GM12878 (cell line): ENCODE measurements around the gene MLIP. TPM values are rescaled to one million over a fixed set of nuclear protein-coding genes. Genes with fewer than 3 reads are reported as not detected.

Experiments used
- ATAC-seq: fragments of 200-7000 bp; cut with Tn5 transposase; 3 replicates; pipeline ENCODE4 v1.9.1; 2020; ENCODE audit warnings: mild to moderate bottlenecking, moderate library complexity
- BruUV-seq: library from RNA; stranded (reverse); fragments of 400-500 nt; replicated peaks from 2 replicates; lab custom pipeline; 2021; lab: Mats Ljungman, UMichigan
- CTCF ChIA-PET: fragments of 300-600 bp; sonication (Branson Sonifier 250); formaldehyde crosslinking; extraction: SDS; loops from one replicate; lab custom pipeline; 2021; ENCODE audit warnings: inconsistent platforms; lab: Yijun Ruan, JAX
- POLR2A ChIA-PET: fragments of 350-600 bp; formaldehyde crosslinking; extraction: SDS; loops from one replicate; lab custom pipeline; 2021; ENCODE audit warnings: inconsistent platforms; lab: Charles Lee
- RAD21 ChIA-PET: fragments of 300-600 bp; sonication (Branson Sonifier 250); formaldehyde crosslinking; loops from one replicate; lab custom pipeline; 2023; ENCODE audit warnings: antibody characterized with exemption; ENCODE audit not compliant: unreplicated experiment; lab: Charles Lee
- SMC1A ChIA-PET: fragments of 300-600 bp; sonication (Branson Sonifier 250); formaldehyde crosslinking; loops from one replicate; lab custom pipeline; 2023; ENCODE audit not compliant: unreplicated experiment, uncharacterized antibody; lab: Charles Lee
- DNase-seq: peaks from one replicate; pipeline ENCODE4 v3.0.0-alpha.2; 2011; ENCODE audit warnings: low read depth, low spot score
- FAIRE-seq: peaks from 3 replicates; lab custom pipeline; 2011; peaks lifted over from hg19 to GRCh38; lab: Jason Lieb, UNC
- H2AFZ ChIP-seq: 2 replicates; pipeline ENCODE4 v1.6.0; 2011; ENCODE audit warnings: low read depth, low read length, control low read depth; ENCODE audit not compliant: control insufficient read depth
- H3K27ac ChIP-seq: 2 replicates; pipeline ENCODE4 v1.5.1; 2011; ENCODE audit warnings: control low read depth; ENCODE audit not compliant: control insufficient read depth, insufficient read depth
- H3K27me3 ChIP-seq, 2 experiments: replicated peaks in 1 of 2; 2 replicates each; pipeline versions ENCODE4 v1.6.0 to v1.6.1; 2011; ENCODE audit warnings: low read length in 1 of 2; ENCODE audit not compliant: control insufficient read depth in 2 of 2, insufficient read depth in 2 of 2
- H3K36me3 ChIP-seq, 2 experiments: 2 replicates each; pipeline ENCODE4 v1.5.1; 2011; ENCODE audit warnings: low read length in 1 of 2; ENCODE audit not compliant: control insufficient read depth in 2 of 2, insufficient read depth in 2 of 2
- H3K4me1 ChIP-seq: 2 replicates; pipeline ENCODE4 v1.6.1; 2011; ENCODE audit warnings: mild to moderate bottlenecking, low read length, moderate library complexity, mixed read lengths; ENCODE audit not compliant: control insufficient read depth, insufficient read depth
- H3K4me2 ChIP-seq: 2 replicates; pipeline ENCODE4 v1.6.0; 2011; ENCODE audit warnings: control low read depth; ENCODE audit not compliant: control insufficient read depth, insufficient read depth
- H3K4me3 ChIP-seq: fragments of 200-600 bp; sonication (generic); 2 replicates; pipeline ENCODE4 v1.5.1; 2016
- H3K79me2 ChIP-seq: 2 replicates; pipeline ENCODE4 v1.6.0; 2011; ENCODE audit warnings: low read length; ENCODE audit not compliant: control insufficient read depth, insufficient read depth
- H3K9ac ChIP-seq: 2 replicates; pipeline ENCODE4 v1.8.0; 2011; ENCODE audit warnings: low read length, control low read depth, mixed read lengths; ENCODE audit not compliant: control insufficient read depth, insufficient read depth
- H3K9me3 ChIP-seq: replicated peaks from 3 replicates; pipeline ENCODE4 v1.5.1; 2011; ENCODE audit warnings: mild to moderate bottlenecking, low read length; ENCODE audit not compliant: control insufficient read depth, insufficient read depth
- H4K20me1 ChIP-seq: 2 replicates; pipeline ENCODE4 v1.6.0; 2011; ENCODE audit not compliant: control insufficient read depth, insufficient read depth
- DPF2 ChIP-seq: fragments of 450-650 bp; IDR thresholded peaks from 2 replicates; pipeline ENCODE4 v1.6.1; 2017; ENCODE audit warnings: mild to moderate bottlenecking
- FOS ChIP-seq: IDR thresholded peaks from 3 replicates; pipeline ENCODE4 v1.6.1; 2011; ENCODE audit warnings: borderline replicate concordance; ENCODE audit not compliant: insufficient read length; ENCODE audit errors: extremely low read depth
- HSF1 ChIP-seq: fragments of 150-350 bp; IDR thresholded peaks from 2 replicates; pipeline ENCODE4 v1.6.1; 2014; ENCODE audit warnings: mild to moderate bottlenecking, low read depth, low read length
- IKZF1 ChIP-seq: fragments of 450-650 bp; conservative IDR thresholded peaks from 2 replicates; pipeline ENCODE4 v1.6.1; 2017; ENCODE audit warnings: antibody characterized with exemption, mild to moderate bottlenecking
- IKZF2 ChIP-seq, 2 experiments: fragments of 450-650 bp; IDR thresholded peaks; 2 replicates each; pipeline ENCODE4 v1.6.1; 2017; ENCODE audit warnings: mild to moderate bottlenecking in 2 of 2, moderate library complexity in 2 of 2
- LARP7 ChIP-seq: fragments of 450-650 bp; IDR thresholded peaks from 2 replicates; pipeline ENCODE4 v1.6.1; 2017; ENCODE audit warnings: mild to moderate bottlenecking
- MTA3 ChIP-seq: IDR thresholded peaks from 2 replicates; pipeline ENCODE4 v1.6.1; 2012; ENCODE audit warnings: low read length, inconsistent platforms, borderline replicate concordance
- NFXL1 ChIP-seq: fragments of 450-650 bp; IDR thresholded peaks from 2 replicates; pipeline ENCODE4 v1.6.1; 2017; ENCODE audit warnings: antibody characterized with exemption, mild to moderate bottlenecking, borderline replicate concordance
- PAX5 ChIP-seq: IDR thresholded peaks from 2 replicates; pipeline ENCODE4 v1.6.1; 2011; ENCODE audit warnings: low read depth, low read length, borderline replicate concordance
- PBX3 ChIP-seq: IDR thresholded peaks from 2 replicates; pipeline ENCODE4 v1.6.1; 2011; ENCODE audit warnings: mild to moderate bottlenecking, low read depth, low read length, moderate library complexity; ENCODE audit not compliant: insufficient replicate concordance
- POLR2AphosphoS5 ChIP-seq: IDR thresholded peaks from 2 replicates; pipeline ENCODE4 v1.6.1; 2011; ENCODE audit warnings: mild to moderate bottlenecking, low read length, inconsistent platforms
- RFX5 ChIP-seq: IDR thresholded peaks from 2 replicates; pipeline ENCODE4 v1.6.1; 2011; ENCODE audit warnings: low read depth, low read length, improper control_type of control experiment
- SREBF1 ChIP-seq: IDR thresholded peaks from 2 replicates; pipeline ENCODE4 v1.6.1; 2012; ENCODE audit warnings: mild to moderate bottlenecking, low read length
- TARDBP ChIP-seq: IDR thresholded peaks from 2 replicates; pipeline ENCODE4 v1.6.1; 2016; ENCODE audit warnings: borderline replicate concordance
- ZBTB4 ChIP-seq: fragments of 450-650 bp; formaldehyde crosslinking; IDR thresholded peaks from 2 replicates; pipeline ENCODE4 v1.4.0; 2022; ENCODE audit warnings: mild to moderate bottlenecking, moderate library complexity
- ZNF24 ChIP-seq: fragments of 450-650 bp; IDR thresholded peaks from 2 replicates; pipeline ENCODE4 v1.6.1; 2017; ENCODE audit warnings: antibody characterized with exemption, mild to moderate bottlenecking
- ZNF274 ChIP-seq: IDR thresholded peaks from one replicate; pipeline ENCODE4 v1.8.0; 2011; ENCODE audit not compliant: insufficient read length, insufficient read depth
- ZZZ3 ChIP-seq: IDR thresholded peaks from 2 replicates; pipeline ENCODE4 v1.6.1; 2011; ENCODE audit warnings: low read depth; ENCODE audit not compliant: control insufficient read depth, insufficient read length
- WGBS: methylation state at CpG from one replicate; pipeline ENCODE4 v1.1.6; 2016; ENCODE audit warnings: low lambda C conversion rate; ENCODE audit not compliant: insufficient replicate concordance, insufficient coverage; ENCODE audit errors: missing lambda C conversion rate; 5-methylcytosine and 5-hydroxymethylcytosine counted together
- in situ Hi-C: fragments of 300-500 bp; cut with MboI; formaldehyde crosslinking; loops from 9 replicates; pipeline ENCODE4 v1.14.3; 2018; ENCODE audit warnings: mixed read lengths
- intact Hi-C: fragments of 100-400 bp; cut with micrococcal nuclease; formaldehyde crosslinking; loops from one replicate; pipeline ENCODE4 v1.14.2; 2022; ENCODE audit not compliant: unreplicated experiment
- polyA plus RNA-seq, 11 experiments: library from polyadenylated mRNA; depleted of rRNA in 4 of 11; unstranded in 6 of 11; stranded (reverse) in 5 of 11; fragments of >200 nt; fragmentation: Nextera tagmentation in 4 of 11; fragmentation: Illumina TruSeq in 1 of 11; extraction: Ambion mirVana in 4 of 11; extraction: Trizol in 1 of 11; gene quantifications; 1 replicate in 1 of 11; 2 replicates in 10 of 11; pipeline versions ENCODE4 v1.2.1 to v1.2.3, GENCODE V29; 2011 to 2016; ENCODE audit warnings: inconsistent platforms in 2 of 11, missing spikeins in 2 of 11, low read depth in 1 of 11
- total RNA-seq, 4 experiments: library from RNA; depleted of rRNA in 3 of 4; stranded (reverse); fragments of >200 nt in 3 of 4; fragmentation: Illumina TruSeq in 1 of 4; extraction: Trizol in 1 of 4; gene quantifications; 2 replicates each; pipeline versions ENCODE4 v1.2.1 to v1.2.3, GENCODE V29; 2013 to 2021

MLIP gene
- total and polyA plus RNA-seq, 10 of the 15 experiments (the other 5 are each of a cell fraction or from before 2014, with no cell fraction given) = not detected

- TF ChIP-seq FOS = no peak
- no peak for TF ChIP-seq DPF2
- TF ChIP-seq IKZF2 (IDR thresholded peaks at IDR 0.05) = no peak
Measured at GRCh38 chr6:54133186-54133585, 21.9 kb downstream of the MLIP start (continued).

- no TSS peak for BruUV-seq
- no peak for FAIRE-seq
- Histone ChIP-seq H3K4me1 (no peaks in the 10 kb centered on the region), H3K9me3 (no peaks in the 10 kb centered on the region), H3K4me3 (no peak overlapping the region), H4K20me1 (no peaks in the 10 kb centered on the region), H3K27me3 (no peaks in the 10 kb centered on the region), H3K27ac (no peak overlapping the region), H2AFZ (no peak overlapping the region), H3K9ac (no peak overlapping the region), H3K79me2 (no peaks in the 10 kb centered on the region), H3K4me2 (no peak overlapping the region), H3K36me3 (no peaks in the 10 kb centered on the region)
- WGBS = 0% methylated on average over 2 of the region's 2 CpGs
- ChIA-PET RAD21 (no interaction called here), POLR2A (no interaction called here), CTCF (no interaction called here), SMC1A (no interaction called here)
- in situ Hi-C loops = no loop called here
- intact Hi-C loops = no loop called here
- no peak for DNase-seq
- TF ChIP-seq ZZZ3 = no peak
- no peak for TF ChIP-seq TARDBP
- no peak for TF ChIP-seq ZBTB4 (CRISPR knock-in tag)
- TF ChIP-seq PAX5 = no peak
- no peak for TF ChIP-seq POLR2AphosphoS5
- TF ChIP-seq HSF1 = no peak
- TF ChIP-seq NFXL1 = no peak
- no peak for TF ChIP-seq RFX5
- no peak for TF ChIP-seq SREBF1
- TF ChIP-seq ZNF24 = no peak
- TF ChIP-seq MTA3 = no peak
- TF ChIP-seq LARP7 = no peak
- no peak for TF ChIP-seq IKZF1
- no peak for TF ChIP-seq PBX3
- no peak for TF ChIP-seq ZNF274
- no peak for ATAC-seq
Measured at GRCh38 chr6:54134935-54135334, 23.7 kb downstream of the MLIP start.
